GM19438 (cell line): ENCODE results near the gene CFTR.

ENCODE experiments used
- ATAC-seq: cut with Tn5 transposase; IDR thresholded peaks from one replicate; pipeline ENCODE4 v1.9.1; 2021; ENCODE audit warnings: low read depth; ENCODE audit not compliant: unreplicated experiment

Gene CFTR

DNA sequence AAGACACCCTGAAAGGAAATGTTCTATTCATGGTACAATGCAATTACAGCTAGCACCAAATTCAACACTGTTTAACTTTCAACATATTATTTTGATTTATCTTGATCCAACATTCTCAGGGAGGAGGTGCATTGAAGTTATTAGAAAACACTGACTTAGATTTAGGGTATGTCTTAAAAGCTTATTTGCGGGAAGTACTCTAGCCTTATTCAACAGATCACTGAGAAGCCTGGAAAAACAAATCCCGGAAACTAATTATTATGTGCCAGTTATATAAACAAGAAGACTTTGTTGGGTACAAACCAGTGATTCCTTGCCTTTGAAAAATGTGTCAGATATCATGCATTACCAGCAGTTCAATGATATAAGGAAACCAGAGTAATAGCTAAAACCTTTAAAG is 160.1 kb downstream of the CFTR start:
- no peak for ATAC-seq

DNA sequence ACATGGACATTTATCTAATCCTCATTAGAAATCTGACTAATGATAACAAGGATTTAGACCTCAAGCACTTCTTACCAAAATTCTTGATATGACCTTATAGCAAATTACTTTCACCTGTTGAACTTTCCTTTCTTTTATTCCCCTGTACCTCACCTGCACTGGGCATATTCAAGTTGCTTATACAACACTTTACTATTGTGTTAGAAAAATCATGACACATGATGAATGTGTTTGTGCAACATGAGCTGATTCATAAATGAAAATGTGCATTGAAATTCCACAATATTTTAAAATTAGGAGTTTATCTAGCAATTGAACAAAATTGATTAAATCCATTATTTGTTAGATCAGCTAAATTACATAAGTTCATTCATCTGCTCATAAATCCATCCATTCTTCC is 160.6 kb downstream of the CFTR start:
- no peak for ATAC-seq

DNA sequence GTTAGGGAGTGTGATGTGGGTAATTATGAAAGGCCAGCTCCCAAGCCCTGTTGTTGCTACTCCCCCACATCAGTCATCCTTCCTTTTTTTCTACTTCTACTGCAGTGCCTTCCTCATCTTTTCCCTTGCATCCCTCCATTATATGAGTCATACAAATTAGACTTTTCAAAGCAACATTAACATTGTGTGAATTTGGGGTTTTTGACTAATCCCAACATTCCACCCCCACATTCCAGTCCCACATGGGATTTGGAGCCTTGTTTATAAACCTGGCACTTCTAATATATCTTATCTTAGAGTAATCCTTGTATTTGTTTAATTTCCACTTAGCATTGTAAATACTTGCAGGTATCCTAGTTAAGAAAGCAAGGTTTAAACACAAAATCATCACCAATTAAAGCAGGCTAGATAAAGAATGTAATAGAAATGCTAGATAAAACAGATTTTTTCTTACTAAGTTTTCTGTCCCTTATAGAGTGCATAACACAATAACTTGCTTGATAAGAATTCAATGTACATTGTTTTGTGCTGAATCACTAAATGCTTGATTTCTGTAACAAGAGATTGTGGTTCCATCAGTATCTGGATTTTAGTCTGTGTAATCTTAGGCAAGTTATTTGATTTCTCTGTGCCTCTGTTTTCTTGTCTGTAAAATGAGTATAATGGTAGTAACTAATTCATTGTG is 165.8 kb downstream of the CFTR start:
- ATAC-seq, result no peak

DNA sequence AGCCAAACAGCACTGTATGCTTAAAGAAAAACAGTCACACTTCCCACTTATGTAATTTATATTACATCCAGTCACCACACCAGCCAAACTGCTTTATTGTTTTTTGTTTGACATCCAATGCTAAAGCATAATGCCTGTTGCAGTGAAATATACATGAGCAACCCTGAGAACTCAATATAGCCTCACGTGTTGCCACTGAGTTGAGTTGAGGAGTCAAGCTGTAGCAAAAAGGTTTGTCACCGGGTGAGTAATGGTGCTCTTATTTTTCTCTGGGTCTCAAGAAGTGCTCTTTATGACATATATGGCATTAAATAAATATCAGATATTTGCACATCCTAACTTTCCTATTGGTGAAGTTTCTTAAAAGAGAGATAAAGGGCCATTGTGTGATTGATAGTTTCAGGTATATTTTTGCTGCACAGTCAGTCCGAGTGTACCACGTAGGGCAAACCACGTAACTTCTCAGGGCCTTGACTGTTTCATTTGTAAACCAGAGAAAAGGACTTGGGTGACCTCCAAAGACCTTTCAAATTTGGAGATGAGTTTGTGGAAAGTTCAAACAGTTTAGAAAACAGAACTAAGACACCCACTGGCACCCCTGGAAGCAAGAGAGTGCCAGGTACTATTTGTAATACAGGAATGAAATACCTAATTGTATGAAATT is 168.5 kb downstream of the CFTR start:
- no peak for ATAC-seq

DNA sequence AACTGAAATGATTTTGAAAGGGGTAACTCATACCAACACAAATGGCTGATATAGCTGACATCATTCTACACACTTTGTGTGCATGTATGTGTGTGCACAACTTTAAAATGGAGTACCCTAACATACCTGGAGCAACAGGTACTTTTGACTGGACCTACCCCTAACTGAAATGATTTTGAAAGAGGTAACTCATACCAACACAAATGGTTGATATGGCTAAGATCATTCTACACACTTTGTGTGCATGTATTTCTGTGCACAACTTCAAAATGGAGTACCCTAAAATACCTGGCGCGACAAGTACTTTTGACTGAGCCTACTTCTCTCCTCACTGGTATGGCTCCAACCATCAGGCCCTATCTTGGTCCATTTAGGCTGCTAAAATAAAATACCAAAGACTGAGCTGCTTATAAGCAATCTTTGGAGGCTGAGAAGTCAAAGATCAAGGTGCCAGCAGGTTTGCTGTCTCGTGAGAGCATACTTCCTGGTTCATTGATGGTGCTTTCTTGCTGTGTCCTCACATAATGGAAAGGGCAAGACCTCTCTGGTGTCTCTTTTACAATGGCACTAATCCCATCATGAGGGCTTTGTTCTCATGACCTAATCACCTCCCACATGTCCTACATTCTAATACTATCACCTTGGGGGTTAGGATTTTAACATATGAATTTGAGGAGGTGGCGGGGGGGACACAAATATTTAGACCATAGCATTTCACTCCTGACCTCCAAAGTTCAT is 173.3 kb downstream of the CFTR start:
- no peak for ATAC-seq

DNA sequence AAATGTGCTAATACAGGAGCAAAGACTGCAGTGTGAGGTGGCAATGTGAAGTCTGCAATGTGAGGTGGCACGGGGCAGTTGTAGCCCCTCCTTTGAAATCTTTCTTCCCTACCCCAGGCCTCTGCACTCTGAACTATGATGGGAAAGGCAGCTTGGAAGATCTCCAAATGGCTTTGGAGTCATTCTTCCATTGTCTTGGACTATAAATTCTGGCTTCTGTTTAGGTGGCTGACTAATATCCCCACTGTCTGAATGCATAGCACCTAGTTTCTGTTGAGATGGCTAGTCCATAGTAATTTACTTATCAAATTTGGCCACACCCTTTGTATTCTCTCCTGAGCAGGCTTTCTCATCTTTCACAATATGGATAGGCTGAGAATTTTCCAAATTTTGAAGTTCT is 175.0 kb downstream of the CFTR start:
- no peak for ATAC-seq

DNA sequence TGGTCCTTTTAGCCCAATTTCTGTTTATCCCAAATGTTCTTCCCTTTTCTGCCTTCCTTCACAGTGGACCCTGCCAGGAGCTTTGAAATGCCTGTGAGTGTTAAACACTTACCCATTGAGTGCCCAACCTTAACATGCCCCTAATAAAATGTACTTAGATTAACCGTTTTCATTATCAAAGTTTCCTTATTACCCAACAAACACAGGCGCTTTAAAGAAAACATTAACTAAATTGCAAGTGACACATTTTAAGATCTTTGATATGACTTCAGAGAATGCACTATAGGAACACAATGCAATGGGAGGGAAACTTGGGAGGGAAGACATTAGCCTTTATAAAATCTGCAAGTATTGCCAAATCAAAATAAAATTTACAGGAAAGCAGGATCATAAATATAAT is 177.0 kb downstream of the CFTR start:
- no peak for ATAC-seq

DNA sequence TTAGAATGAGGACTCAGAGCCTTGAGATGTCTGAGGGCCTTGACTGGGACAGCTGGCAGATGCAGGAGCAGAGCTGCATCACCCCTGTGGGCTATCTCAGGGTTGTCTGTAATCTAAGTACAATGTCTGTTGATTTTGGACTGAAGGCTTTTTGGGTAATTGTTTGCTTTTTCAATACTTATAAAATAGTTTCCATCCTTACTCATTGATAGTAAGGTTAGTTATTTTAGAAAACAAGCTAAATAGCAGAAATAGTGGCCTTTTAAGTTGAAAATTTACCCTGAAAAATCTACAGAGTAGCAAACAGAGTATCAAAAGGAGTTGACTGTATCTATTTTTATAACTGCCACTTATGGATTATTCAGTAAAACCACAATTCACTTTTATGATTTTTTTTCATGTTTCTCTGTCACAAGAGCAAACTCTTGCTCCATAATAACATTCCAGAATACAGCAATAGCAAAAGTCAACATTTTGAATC is 179.7 kb downstream of the CFTR start:
- ATAC-seq, result no peak

DNA sequence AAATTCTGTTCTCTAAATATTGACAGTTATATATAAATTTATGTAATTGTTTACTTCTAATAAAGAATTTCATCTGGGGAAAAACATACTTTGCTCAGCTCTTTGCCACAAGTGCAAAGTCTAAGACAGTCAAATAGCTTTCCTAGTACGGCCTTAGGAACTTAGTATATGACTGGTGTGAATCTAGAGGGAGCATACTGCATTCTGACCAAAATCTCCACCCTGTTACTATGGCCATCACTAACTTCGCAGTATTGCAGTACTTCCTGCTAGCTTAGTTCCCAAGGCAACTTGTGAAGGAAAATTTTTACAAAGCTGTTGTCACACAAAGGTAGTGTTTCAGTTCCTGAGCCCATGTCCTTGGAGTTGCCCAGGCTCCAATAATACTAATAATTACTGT is 181.5 kb downstream of the CFTR start:
- ATAC-seq, result no peak

DNA sequence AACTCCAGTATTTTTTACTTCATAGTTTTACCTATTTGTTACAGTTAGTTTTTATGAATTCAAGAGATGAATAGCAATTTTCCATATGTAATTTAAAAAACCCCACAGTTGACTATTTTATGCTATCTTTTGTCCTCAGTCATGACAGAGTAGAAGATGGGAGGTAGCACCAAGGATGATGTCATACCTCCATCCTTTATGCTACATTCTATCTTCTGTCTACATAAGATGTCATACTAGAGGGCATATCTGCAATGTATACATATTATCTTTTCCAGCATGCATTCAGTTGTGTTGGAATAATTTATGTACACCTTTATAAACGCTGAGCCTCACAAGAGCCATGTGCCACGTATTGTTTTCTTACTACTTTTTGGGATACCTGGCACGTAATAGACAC is 184.2 kb downstream of the CFTR start:
- ATAC-seq, result no peak

DNA sequence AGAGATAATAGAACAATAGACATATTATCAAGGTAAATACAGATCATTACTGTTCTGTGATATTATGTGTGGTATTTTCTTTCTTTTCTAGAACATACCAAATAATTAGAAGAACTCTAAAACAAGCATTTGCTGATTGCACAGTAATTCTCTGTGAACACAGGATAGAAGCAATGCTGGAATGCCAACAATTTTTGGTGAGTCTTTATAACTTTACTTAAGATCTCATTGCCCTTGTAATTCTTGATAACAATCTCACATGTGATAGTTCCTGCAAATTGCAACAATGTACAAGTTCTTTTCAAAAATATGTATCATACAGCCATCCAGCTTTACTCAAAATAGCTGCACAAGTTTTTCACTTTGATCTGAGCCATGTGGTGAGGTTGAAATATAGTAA is 185.5 kb downstream of the CFTR start:
- ATAC-seq, result no peak

DNA sequence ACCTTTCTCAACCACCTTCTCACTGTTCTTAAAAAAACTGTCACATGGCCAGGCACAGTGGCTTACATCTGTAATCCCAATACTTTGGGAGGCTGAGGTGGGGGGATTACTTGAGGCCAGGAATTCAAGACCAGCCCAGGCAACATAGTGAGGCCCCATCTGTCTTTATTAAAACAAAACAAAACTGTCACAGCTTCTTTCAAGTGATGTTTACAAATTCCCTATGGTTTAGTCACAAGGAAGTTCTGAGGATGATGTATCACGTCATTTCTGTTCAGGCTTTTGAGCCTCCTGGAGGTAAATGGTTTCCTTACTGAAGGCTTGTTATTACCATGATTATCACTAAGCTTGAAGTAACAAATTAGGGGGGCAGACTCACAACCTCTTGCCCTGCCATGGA is 186.2 kb downstream of the CFTR start:
- ATAC-seq, result no peak

DNA sequence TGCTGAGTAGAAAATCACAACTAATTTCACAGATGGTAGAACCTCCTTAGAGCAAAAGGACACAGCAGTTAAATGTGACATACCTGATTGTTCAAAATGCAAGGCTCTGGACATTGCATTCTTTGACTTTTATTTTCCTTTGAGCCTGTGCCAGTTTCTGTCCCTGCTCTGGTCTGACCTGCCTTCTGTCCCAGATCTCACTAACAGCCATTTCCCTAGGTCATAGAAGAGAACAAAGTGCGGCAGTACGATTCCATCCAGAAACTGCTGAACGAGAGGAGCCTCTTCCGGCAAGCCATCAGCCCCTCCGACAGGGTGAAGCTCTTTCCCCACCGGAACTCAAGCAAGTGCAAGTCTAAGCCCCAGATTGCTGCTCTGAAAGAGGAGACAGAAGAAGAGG is 186.9 kb downstream of the CFTR start:
- no peak for ATAC-seq

DNA sequence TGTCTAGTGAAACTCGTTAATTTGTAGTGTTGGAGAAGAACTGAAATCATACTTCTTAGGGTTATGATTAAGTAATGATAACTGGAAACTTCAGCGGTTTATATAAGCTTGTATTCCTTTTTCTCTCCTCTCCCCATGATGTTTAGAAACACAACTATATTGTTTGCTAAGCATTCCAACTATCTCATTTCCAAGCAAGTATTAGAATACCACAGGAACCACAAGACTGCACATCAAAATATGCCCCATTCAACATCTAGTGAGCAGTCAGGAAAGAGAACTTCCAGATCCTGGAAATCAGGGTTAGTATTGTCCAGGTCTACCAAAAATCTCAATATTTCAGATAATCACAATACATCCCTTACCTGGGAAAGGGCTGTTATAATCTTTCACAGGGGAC is 187.6 kb downstream of the CFTR start:
- no peak for ATAC-seq

DNA sequence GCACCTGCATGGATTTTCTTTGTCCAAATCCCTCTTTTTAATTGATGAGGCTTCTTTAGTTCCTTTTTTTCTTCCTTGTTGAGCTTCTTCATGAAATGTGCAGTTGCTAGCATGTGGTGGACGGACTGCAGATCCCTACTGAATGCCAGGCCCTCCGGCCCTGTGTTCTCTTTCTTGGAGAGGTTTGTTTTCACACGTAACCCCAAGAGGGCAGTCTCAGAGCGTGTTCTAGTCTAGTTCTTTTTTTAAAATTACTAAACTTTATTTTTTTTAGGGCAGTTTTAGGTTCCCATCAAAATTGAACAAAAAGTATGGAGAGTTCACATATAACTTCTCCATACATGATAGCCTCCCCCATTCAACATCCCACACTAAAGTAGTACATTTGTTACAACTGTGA is 190.0 kb downstream of the CFTR start:
- no peak for ATAC-seq

DNA sequence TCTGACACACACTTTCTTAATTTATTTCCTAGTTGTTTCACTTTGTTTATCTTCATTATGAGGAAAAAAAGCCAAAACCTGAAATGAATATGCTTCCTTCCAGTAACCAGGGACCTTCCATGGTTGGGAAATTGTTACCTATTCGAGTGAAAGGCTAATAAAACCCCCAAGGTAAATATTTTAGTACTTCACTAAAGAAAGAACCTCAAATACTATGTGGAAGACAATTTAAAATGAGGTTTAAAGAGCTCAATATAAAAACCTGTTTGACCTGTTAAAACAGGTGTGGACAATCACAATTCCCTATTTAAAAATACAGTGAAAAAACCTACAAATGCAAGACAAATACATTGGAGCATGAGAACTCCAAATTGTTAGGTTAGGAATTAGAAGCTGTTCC is 192.6 kb downstream of the CFTR start:
- no peak for ATAC-seq

DNA sequence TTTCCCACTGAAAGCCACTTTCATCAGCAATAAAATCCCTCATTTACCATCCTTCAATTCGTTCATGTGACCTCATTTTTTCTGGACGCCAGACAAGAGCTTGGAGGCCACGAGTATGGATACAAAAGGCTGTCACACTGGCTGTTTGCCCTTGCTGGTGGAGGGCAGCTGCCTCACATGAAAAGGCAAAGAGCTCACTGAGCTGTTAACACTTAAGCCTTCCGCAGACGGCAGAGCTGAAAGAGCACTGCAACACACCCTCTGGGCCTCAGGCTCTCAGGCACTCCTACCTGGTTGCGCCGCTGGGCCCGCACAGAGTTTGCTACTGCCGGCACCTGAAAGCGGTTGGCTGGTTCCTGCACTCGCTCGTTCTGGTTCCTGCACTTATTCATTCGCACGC is 193.5 kb downstream of the CFTR start:
- ATAC-seq, result no peak

DNA sequence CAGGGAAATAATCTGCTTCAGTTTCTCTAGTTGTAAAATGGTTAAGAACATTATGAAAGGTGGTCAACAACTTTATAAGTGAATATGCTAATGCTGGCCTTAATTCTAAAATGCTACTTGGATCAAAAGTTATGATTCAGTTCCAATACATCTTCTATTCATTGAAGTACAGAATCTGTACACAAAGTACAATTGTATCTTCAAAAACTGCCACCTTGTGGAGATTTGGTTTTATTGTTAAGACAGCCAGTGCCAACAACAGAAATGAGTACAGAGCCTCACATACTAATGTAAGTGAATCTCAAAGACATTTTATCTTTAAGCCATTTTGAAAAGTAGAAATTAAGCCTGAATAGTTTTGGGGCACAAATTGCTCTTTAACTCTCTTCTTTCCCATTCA is 194.0 kb downstream of the CFTR start:
- no peak for ATAC-seq

DNA sequence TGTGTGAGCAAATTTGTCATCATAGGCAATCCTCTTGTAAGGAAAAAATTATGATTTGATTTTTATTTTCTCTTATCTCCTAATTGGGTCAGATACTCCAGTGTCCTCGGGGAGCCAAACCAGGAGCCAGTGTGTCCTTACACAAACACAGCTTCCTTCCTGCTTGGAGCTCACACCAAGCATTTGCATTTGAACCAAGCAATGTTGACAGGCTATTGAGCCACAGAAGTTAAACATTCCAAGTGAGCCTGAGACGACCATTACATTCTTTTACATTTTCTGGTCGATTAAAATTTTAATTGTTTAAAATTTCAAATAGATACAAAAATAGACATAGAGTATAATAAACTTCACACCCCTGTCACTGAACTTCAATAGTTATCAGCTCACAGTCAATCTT is 194.8 kb downstream of the CFTR start:
- no peak for ATAC-seq

DNA sequence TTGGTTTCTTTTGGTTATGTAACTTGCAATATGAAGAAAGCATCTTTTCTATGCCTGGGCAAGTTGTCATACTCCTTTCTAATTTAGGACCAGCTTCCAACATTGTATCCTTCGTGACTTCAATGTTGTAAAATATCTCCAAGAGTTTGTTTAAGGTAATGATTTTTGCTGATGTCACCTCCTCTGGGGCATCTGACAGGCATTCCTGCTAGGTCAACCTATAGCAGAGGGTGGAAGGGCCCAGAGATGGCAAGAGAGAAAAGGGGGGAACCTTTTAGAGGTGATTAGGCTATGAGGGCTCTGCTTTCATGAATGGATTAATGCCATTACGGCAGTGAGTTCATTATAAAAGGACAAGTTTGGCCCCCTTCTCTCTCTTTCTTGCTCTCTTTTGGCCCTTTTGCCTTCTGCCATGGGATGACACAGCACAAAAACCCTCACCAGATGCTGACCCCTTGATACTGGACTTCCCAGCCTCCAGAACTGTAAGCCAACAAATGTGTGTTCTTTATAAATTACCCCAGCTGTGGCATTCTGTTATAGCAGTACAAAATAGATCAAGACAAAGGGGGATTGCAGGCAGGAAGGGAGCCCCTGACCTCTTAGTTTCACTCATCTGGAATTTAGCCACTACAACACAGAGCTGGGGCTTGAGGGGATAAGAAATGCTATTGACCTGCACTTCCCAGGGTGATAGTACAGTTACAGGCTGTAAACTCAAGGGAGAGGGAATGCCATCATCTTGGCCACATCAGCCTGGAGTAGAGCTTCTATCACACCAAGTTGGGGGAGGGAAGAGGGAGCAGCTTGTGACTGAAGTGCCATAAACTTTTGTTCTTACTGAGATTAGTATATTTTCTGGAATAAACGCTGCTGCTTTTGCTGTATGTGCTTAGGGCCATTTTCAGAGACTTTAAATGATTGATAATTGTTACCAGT is 195.9 kb downstream of the CFTR start:
- no peak for ATAC-seq

DNA sequence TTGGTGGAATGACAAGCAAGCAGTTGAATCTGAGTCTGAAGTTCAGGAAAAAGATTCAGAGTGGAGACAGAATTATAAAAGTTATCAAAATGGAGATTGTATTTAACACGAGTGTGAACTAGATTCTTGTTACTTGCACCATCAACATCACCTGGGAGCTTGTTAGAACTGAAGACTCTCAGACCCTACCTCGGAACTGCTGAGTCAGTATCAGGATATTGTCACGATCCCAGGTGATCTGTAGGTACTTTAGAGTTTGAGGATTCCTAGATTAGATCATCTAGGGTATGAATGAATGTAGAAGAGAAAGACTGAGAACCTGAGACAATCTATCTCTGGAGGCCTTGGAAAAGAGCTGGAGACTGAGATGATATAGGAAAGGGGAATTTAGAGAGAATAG is 199.3 kb downstream of the CFTR start:
- no peak for ATAC-seq
